ENCODE results near the gene EXOC3L1.

Gene EXOC3L1

GRCh38 chr16:67194260-67194659, 4.3 kb upstream of the EXOC3L1 start:
- Histone ChIP-seq H3K4me3 (no peak overlapping the region), H3K27me3 (no peaks in the 10 kb centered on the region), H3K27ac (no peak overlapping the region), H3K9me3 (no peaks in the 10 kb centered on the region), H3K4me1 (peaks cover 12 to 42% (median 25%) of the 10 kb centered on the region in 4 donors), H3K36me3 (peaks cover 41 to 57% (median 46%) of the 10 kb centered on the region in 3 donors)
- no peak for TF ChIP-seq CTCF (IDR thresholded peaks at IDR 0.05)
- intact Hi-C loops (cut with DNase I; ENCODE audit: low total_unique reads), result no loop called here
- DNase-seq, result no peak

- DNase-seq, result no peak
- H3K4me3 ChIP-seq, result peak overlapping the region; percentile 68 to 87
- no peaks in the 10 kb centered on the region for H3K9me3 ChIP-seq
- H3K27me3 ChIP-seq, result no peaks in the 10 kb centered on the region
- no peak for TF ChIP-seq CTCF (IDR thresholded peaks at IDR 0.05)
- intact Hi-C loops (cut with DNase I; ENCODE audit: low total_unique reads), result no loop called here
- peaks cover 12 to 35% (median 25%) of the 10 kb centered on the region in 4 donors for H3K4me1 ChIP-seq
- peaks cover 41 to 56% (median 46%) of the 10 kb centered on the region in 3 donors for H3K36me3 ChIP-seq
- peak overlapping the region in 1 of 2 donors; percentile 75 for H3K27ac ChIP-seq
Measured at GRCh38 chr16:67193536-67193935, 3.6 kb upstream of the EXOC3L1 start.

- intact Hi-C loops (cut with DNase I; ENCODE audit: low total_unique reads), result no loop called here
- DNase-seq, result no peak
- Histone ChIP-seq H3K9me3 (no peaks in the 10 kb centered on the region), H3K27me3 (no peaks in the 10 kb centered on the region), H3K36me3 (peaks cover 36 to 50% (median 43%) of the 10 kb centered on the region in 3 donors), H3K4me3 (peak overlapping the region; percentile 68 to 87), H3K27ac (peak overlapping the region; percentile 66 to 75), H3K4me1 (peaks cover 12 to 29% (median 22%) of the 10 kb centered on the region in 4 donors)
- TF ChIP-seq CTCF (IDR thresholded peaks at IDR 0.05), result no peak
Measured at GRCh38 chr16:67192781-67193361, 2.9 kb upstream of the EXOC3L1 start.

- Histone ChIP-seq H3K27ac (peak within 1 kb of the TSS; percentile 66 to 75), H3K27me3 (no peaks in the 10 kb centered on the region), H3K9me3 (no peaks in the 10 kb centered on the region), H3K4me1 (peaks cover 12 to 28% (median 22%) of the 10 kb centered on the region in 4 donors), H3K4me3 (peak within 1 kb of the TSS; percentile 68 to 87), H3K36me3 (peaks cover 28 to 42% (median 36%) of the 10 kb centered on the region in 3 donors)
- TF ChIP-seq CTCF (IDR thresholded peaks at IDR 0.05), result no peak
- peak; percentile 88 to 94 for DNase-seq
- intact Hi-C loops (cut with DNase I; ENCODE audit: low total_unique reads), result no loop called here
Measured at GRCh38 chr16:67191995-67192681, 2.2 kb upstream of the EXOC3L1 start, which contains the start of gene E2F4. Gene E2F4 (plus strand): TSS chr16:67192155. CDS start chr16:67192228, 73 bp downstream.

GRCh38 chr16:67191411-67191994, 1.6 kb upstream of the EXOC3L1 start:
- no peaks in the 10 kb centered on the region for H3K9me3 ChIP-seq
- intact Hi-C loops (cut with DNase I; ENCODE audit: low total_unique reads), result no loop called here
- TF ChIP-seq CTCF (IDR thresholded peaks at IDR 0.05), result no peak
- H3K4me3 ChIP-seq, result peak overlapping the region; percentile 68 to 87
- DNase-seq, result no peak
- H3K27me3 ChIP-seq, result no peaks in the 10 kb centered on the region
- peak overlapping the region in 1 of 2 donors; percentile 75 for H3K27ac ChIP-seq
- H3K4me1 ChIP-seq, result peaks cover 12 to 28% (median 22%) of the 10 kb centered on the region in 4 donors
- H3K36me3 ChIP-seq, result peaks cover 22 to 36% (median 30%) of the 10 kb centered on the region in 3 donors

Measured in tibial artery (tissue), 4 donors.